Muscle layer of colon (tissue), 2 donors: ENCODE measurements around the gene IMMT.
"Not testable (repeated sequence)": the region's sequence is repeated elsewhere in the genome, so short reads cannot be mapped to it uniquely, and the experiment has no call there.

Experiments used
- H3K27ac ChIP-seq: one replicate; pipeline ENCODE4 v1.7.0; 2013; ENCODE audit warnings: low read depth, mild to moderate bottlenecking, low read length, moderate library complexity
- H3K27me3 ChIP-seq, 2 donors: one replicate each; pipeline ENCODE4 v1.7.0; 2013; ENCODE audit warnings: low read length in 2 of 2, mild to moderate bottlenecking in 2 of 2; ENCODE audit not compliant: insufficient read depth in 2 of 2, control insufficient read depth in 1 of 2
- H3K36me3 ChIP-seq: one replicate; pipeline ENCODE4 v1.7.0; 2013; ENCODE audit warnings: mild to moderate bottlenecking, low read length; ENCODE audit not compliant: insufficient read depth
- H3K4me1 ChIP-seq: one replicate; pipeline ENCODE4 v1.7.0; 2013; ENCODE audit warnings: mild to moderate bottlenecking, low read length; ENCODE audit not compliant: insufficient read depth
- H3K4me3 ChIP-seq, 2 donors: one replicate each; pipeline ENCODE4 v1.7.0; 2013; ENCODE audit warnings: low read length in 2 of 2, low read depth in 1 of 2, mild to moderate bottlenecking in 1 of 2, moderate library complexity in 1 of 2
- H3K9ac ChIP-seq: one replicate; pipeline ENCODE4 v1.7.0; 2013; ENCODE audit warnings: low read length
- H3K9me3 ChIP-seq: one replicate; pipeline ENCODE4 v1.7.0; 2013; ENCODE audit warnings: mild to moderate bottlenecking, low read length
- donor health status: abdominal sarcoma.
- donor health status: Adenocarcinoma of cecum.

The IMMT gene

DNA sequence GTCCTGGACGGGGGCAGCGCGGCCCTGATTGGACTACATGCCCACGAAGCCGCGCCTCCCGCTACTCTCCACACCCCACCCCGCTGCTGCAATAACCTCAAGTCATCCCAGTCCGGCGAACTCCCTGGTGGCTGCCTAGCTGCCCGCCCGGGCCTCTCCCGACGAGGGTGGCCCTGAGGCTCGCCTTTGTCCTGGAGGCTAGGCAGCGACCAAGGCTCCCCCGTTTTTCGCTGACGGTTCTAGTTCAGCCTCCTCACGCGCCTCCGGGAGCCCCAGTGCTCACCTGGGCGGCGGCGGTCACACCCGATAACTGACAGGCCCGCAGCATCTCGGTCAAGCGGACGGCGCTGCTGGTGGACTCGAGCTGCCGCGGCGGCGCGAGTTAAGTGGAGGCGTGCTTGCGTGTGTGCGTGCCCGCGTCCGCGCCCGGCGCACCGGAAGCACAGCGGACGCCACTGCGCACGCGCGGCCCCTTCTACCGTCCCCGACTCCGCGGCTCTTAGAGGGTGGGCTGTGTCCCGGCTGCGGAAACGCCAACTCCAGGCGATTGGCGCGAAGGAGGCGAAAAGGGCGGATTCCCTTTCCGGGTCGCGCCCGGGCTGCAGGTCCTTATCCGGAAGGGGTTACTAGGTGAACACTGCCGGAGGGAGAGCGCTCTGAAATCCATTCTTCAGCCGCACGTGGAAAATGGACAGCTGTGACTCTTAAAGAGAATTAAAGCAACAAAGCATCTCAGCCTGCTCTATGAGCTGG lies at the start of gene IMMT:
IMMT (minus strand) TSS at position 408 of the 753 bp plus-strand sequence; CDS start at position 328, 80 bp downstream.
- Histone ChIP-seq H3K4me3 (peak within 1 kb of the TSS; percentile 75 to 87), H3K9ac (peak within 1 kb of the TSS; percentile 41), H3K9me3 (no peaks in the 10 kb centered on the region), H3K4me1 (peaks cover 30% of the 10 kb centered on the region), H3K36me3 (peaks cover 4% of the 10 kb centered on the region), H3K27me3 (no peaks in the 10 kb centered on the region), H3K27ac (peak within 1 kb of the TSS; percentile 93)

DNA sequence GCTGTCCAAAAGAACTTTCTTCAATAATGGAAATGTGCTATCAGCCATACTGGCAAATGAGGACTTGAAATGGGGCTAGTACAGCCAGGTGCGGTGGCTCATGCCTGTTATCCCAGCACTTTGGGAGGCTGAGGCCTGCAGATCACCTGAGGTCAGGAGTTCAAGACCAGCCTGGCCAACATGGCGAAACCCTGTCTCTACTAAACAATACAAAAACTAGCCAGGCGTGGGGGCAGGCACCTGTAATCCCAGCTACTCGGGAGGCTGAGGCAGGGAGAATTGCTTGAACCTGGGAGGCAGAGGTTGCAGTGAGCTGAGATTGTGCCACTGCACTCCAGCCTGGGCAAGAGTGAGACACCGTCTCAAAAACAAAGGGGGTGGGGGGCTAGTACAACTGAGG lies 49.5 kb upstream of the IMMT start:
- Histone ChIP-seq H3K4me1 (peaks cover 21% of the 10 kb centered on the region), H3K27ac (peak overlapping the region; percentile 39)
- H3K4me3 ChIP-seq, H3K9ac ChIP-seq, H3K9me3 ChIP-seq, H3K36me3 ChIP-seq, H3K27me3 ChIP-seq: not testable (repeated sequence)

DNA sequence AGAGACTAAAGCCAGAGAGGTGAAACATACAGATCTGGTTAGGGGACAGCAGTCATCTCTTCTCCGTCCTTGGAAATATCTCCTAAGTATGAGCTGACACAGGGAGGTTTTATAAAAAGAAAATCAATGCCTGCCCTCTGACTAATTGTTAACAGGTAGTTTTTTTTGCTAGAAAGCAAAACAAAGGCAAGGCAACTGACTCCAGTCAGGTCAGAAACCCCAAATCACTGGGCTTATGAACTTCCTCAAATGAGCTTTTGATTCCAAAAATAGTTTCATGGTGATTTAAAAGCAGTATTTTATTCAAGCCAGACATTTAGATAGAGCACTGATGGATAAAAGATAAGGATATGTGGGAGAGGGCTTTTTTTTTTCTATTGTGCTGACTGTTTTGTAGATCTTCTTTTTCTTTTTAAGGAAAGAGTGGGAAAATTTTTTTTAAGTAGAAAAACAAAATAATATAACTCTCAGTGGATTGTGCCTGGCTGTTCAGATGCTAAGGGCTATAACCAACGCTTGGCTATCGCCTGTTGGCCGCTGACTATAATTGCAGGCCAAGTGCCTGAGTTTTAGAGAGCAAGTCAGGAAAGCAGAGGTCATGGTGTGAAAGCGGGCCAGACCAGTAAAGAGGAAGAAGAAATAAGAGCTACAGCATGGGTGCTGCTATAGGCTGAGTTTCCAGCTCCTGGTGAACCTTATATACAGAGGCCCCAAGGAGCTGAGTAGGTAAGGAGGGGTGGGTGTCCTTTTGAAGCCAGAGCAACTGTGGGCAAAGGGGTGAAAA lies 48.9 kb upstream of the IMMT start:
- Histone ChIP-seq H3K4me3 (no peak overlapping the region), H3K9me3 (no peaks in the 10 kb centered on the region), H3K27me3 (no peaks in the 10 kb centered on the region), H3K27ac (peak overlapping the region; percentile 39), H3K4me1 (peaks cover 17% of the 10 kb centered on the region), H3K36me3 (no peaks in the 10 kb centered on the region), H3K9ac (no peak overlapping the region)

DNA sequence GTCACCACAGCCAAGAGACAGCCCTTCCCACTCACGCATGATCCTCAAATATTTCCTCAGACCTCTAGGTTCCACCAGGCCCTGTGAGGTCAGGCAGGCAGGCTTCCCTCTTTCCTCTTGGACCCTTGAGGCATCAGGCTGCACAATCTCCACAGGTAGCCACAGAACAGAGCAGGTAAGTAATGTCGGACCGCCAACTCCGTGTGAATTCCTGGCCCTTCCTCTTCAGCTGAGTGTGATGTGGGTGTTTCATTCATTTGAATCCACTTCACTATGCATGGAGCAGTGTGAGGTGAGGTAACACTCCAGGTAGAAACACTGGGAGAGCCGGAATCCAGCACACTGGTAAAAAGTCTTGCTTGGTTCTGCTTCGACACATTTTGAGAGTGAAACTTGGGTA lies 48.0 kb upstream of the IMMT start:
- Histone ChIP-seq H3K27me3 (no peaks in the 10 kb centered on the region), H3K4me1 (peaks cover 9% of the 10 kb centered on the region), H3K9ac (no peak overlapping the region), H3K9me3 (no peaks in the 10 kb centered on the region), H3K4me3 (no peak overlapping the region), H3K36me3 (peaks cover 3% of the 10 kb centered on the region), H3K27ac (no peak overlapping the region)

DNA sequence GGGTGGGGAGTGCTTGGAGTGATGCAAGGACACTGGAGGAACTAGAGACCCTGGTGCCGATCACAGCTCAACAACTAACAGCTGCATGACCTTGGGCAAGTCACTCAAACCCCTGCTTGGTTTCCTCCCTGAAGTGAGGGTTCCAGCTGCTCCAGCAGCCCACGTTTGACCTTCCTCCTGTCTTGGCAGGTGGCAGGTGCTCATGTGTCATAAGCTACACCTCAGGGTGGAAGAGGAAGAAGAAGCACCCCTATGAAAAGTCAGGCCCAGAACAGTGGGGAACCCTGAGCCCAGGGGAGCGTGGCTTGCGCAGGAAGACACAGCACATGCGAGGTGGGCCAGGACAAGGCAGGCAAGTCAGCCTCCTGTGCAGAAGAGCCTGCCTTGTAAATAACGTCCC lies 46.3 kb upstream of the IMMT start:
- Histone ChIP-seq H3K4me3 (no peak overlapping the region), H3K27ac (no peak overlapping the region), H3K9me3 (no peaks in the 10 kb centered on the region), H3K27me3 (no peaks in the 10 kb centered on the region), H3K9ac (no peak overlapping the region), H3K36me3 (peaks cover 3% of the 10 kb centered on the region), H3K4me1 (peaks cover 9% of the 10 kb centered on the region)

DNA sequence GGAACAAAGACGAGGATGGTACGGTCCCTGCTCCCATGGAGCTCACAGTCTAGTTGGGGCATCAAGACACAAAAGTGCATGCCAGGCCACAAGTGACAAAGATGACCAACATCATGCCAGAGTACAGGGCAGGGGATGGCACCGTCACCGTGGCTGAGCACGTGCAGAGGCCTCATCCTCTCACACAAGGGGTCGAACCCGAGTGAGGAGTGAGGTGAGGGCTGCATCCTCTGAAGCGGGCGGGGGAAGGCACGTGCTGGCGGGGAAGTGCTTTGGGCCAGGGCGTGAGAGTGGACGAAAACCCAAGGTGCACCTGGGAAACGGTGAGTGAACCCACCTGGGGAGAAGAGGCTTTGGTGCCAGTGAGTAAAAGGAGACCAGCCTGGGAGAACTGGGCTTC lies 45.0 kb upstream of the IMMT start:
- no peaks in the 10 kb centered on the region for H3K9me3 ChIP-seq
- peaks cover 9% of the 10 kb centered on the region for H3K4me1 ChIP-seq
- peaks cover 3% of the 10 kb centered on the region for H3K36me3 ChIP-seq
- no peak overlapping the region for H3K27ac ChIP-seq
- no peaks in the 10 kb centered on the region for H3K27me3 ChIP-seq
- H3K4me3 ChIP-seq = no peak overlapping the region
- no peak overlapping the region for H3K9ac ChIP-seq

DNA sequence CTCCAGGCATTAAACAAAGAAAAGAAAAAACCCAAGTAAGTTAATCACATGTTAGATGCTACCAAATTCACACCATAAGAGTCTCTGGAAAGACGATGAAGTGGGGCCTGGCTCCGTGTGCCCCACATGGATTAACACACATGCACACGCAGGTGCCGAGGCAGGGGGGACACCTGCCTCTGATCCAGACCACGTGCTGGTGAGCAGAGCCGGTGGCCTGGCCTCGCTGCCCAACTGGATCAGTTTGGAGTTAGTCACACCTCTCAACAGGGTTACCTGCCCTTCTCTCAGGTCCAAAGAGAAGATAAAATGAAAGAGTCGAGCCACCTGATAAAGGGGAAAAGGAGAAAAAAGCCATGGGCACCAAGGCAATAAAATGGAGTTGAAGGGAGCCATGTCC lies 44.5 kb upstream of the IMMT start:
- Histone ChIP-seq H3K4me1 (peaks cover 9% of the 10 kb centered on the region), H3K27me3 (no peaks in the 10 kb centered on the region), H3K36me3 (peaks cover 3% of the 10 kb centered on the region), H3K4me3 (no peak overlapping the region), H3K27ac (no peak overlapping the region), H3K9me3 (no peaks in the 10 kb centered on the region), H3K9ac (no peak overlapping the region)

DNA sequence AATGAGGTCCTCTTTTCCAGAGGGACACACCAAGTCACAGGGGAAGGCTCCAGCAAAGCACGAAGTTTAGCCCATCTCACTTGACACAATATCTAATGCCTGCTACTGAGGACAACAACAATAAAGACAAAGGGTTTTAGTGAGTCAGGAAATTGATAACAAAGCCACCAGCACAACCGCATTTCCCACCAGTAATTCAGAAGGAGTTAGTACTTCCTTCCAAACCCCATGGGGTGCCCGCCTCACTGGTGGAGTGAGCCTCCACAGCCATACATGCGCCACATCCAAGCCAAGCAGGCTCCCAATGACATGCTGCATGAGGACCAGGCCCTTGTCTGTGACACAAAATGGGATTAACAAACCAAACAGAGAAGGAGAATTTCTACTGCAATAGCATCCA lies 44.1 kb upstream of the IMMT start:
- Histone ChIP-seq H3K27ac (no peak overlapping the region), H3K36me3 (peaks cover 3% of the 10 kb centered on the region), H3K27me3 (no peaks in the 10 kb centered on the region), H3K4me1 (peaks cover 13% of the 10 kb centered on the region), H3K4me3 (no peak overlapping the region), H3K9ac (no peak overlapping the region), H3K9me3 (no peaks in the 10 kb centered on the region)

DNA sequence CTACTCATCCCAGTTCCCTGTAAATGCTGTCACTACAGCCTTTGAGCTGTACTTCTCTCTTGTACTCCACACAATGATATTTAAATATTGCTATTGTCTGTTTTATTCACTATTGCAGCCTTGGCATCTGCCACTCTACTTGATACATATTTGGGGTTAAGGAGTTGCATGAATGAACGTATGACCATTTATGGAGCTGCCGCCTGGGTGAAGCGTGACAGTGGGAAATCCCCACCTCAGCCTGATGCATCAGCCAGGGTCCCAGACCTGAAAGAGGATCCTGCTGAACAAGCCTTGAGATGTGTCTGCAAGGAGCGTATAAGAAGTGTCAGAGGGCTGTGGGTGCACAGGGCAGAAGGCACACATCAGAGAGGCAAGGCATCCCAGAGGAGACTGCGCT lies 43.1 kb upstream of the IMMT start:
- Histone ChIP-seq H3K4me3 (no peak overlapping the region), H3K27ac (no peak overlapping the region), H3K4me1 (peaks cover 9% of the 10 kb centered on the region), H3K9ac (no peak overlapping the region), H3K9me3 (no peaks in the 10 kb centered on the region), H3K36me3 (peaks cover 3% of the 10 kb centered on the region), H3K27me3 (no peaks in the 10 kb centered on the region)

DNA sequence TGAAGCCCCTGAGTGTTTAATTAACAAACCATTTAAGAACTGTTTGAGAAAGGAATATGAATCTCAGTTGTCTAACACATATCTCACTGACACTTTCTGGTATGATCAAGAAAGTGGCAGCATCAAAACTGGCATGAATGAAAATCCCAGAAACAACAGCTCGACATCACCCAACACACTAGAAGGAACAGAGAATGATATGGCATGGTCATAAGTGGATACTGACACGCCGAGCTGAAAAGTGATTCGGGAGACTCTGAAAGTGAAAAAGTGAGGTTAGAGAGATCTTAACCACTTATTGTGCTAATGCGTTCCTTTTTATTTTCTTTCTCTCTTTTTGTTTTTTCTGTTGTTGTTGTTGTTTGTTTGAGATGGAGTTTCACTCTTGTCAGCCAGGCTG lies 41.9 kb upstream of the IMMT start:
- Histone ChIP-seq H3K9ac (no peak overlapping the region), H3K27ac (no peak overlapping the region), H3K4me1 (peaks cover 7% of the 10 kb centered on the region), H3K4me3 (no peak overlapping the region), H3K27me3 (no peaks in the 10 kb centered on the region), H3K36me3 (peaks cover 3% of the 10 kb centered on the region), H3K9me3 (no peaks in the 10 kb centered on the region)

DNA sequence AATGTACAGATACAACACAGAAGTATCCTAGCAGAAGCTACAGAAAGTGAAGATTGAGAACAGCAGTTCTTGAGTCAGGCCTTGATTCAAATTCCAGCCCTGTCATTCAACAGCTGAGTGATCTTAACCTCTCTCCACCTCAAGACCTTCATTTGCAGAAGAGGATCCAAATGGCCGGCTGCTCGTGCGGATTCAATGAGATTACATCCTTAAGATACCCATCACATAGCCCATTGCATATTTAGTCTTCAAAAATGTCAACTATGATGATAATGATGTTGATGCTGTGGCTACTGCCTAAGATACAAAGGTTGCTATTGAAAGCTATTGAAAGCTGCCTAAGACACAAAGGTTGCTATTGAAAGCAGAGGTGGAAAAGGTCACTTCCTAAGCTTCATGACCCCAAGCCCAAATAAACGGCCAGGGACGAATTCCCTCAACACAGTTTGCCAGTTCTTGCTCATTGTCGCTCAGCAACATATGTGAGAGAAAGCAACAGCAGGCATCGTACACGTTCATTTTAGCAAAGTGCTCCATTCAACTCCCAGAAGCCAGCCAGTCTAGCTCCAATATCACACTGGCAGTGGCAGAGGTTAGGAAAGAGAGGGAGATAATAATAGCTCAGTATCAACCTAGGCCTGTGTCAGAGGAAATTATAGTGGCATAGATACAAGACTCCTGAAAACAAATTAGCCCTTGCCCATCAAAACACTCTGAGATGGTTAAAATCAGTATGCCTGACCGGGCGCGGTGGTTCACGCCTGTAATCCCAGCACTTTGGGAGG lies 40.1 kb upstream of the IMMT start:
- Histone ChIP-seq H3K4me1 (peaks cover 7% of the 10 kb centered on the region), H3K4me3 (no peak overlapping the region), H3K9ac (no peak overlapping the region), H3K27me3 (no peaks in the 10 kb centered on the region), H3K27ac (no peak overlapping the region), H3K36me3 (peaks cover 7% of the 10 kb centered on the region), H3K9me3 (no peaks in the 10 kb centered on the region)
